Vagina (tissue), 2 donors: ENCODE results near the gene ZNF672.

Source experiments
- POLR2A ChIP-seq, 2 donors: fragments of 450-650 bp; IDR thresholded peaks; one replicate each; pipeline ENCODE4 v1.6.1; 2017; ENCODE audit warnings: antibody characterized with exemption in 2 of 2, mild to moderate bottlenecking in 2 of 2, moderate library complexity in 2 of 2
- POLR2AphosphoS5 ChIP-seq, 2 donors: sonication (generic); formaldehyde crosslinking; IDR thresholded peaks; one replicate each; pipeline ENCODE4 v1.9.0; 2017; ENCODE audit warnings: antibody characterized with exemption in 2 of 2, mild to moderate bottlenecking in 2 of 2, low read depth in 1 of 2; ENCODE audit not compliant: insufficient read depth in 1 of 2
- TF ChIP-seq, protein P1 (sequence below), 3 experiments: fragments of 450-650 bp in 2 of 3; fragments of 200-600 bp in 1 of 3; sonication (generic) in 1 of 3; IDR thresholded peaks; one replicate each; pipeline ENCODE4 v1.5.1; 2017 to 2019; ENCODE audit warnings: antibody characterized with exemption in 3 of 3, mild to moderate bottlenecking in 2 of 3, moderate library complexity in 2 of 3

DNA sequence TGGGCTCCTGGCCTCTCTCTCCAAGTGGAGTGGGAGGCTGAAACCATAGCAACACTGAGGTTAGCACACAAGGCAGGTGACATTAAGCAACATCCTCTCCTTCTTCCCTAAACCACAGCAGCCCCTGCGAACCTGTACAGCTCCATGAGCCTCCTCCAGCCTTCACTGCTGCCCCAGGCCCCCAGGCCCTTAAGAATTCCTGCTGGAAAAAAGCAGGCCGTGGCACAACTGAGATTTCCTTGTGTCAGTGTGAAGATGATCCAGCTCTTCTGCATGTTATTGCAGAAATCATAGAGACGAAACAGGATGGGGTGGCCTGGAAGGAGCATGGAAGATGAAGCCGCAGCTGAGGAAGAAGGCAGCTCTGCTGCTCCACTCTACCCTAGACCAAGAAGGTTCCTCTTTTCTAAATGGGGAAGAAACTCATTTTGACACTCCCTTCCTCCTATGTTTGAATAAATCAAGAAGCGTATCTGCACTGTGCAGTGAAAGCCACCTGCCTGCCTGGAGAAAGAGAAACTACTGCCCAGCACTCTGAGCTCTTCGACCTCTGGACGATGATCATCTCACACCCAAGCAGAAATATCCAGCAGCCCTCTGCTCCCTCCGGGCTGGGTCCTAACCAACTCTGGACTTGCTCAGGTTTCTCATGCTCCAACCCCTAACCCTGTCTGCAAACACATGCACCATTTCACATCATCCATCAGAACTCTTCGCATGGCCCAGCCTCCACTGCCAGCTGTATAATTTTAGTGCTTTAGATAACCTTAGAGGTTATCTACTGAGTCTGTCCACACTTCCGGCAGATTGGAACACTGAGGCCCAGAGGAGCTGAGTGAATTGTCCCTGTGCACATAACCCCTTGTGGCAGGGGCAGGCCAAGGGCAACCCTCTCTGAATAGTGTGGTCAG is 33.0 kb upstream of the ZNF672 start:
- TF ChIP-seq, protein P1, sequence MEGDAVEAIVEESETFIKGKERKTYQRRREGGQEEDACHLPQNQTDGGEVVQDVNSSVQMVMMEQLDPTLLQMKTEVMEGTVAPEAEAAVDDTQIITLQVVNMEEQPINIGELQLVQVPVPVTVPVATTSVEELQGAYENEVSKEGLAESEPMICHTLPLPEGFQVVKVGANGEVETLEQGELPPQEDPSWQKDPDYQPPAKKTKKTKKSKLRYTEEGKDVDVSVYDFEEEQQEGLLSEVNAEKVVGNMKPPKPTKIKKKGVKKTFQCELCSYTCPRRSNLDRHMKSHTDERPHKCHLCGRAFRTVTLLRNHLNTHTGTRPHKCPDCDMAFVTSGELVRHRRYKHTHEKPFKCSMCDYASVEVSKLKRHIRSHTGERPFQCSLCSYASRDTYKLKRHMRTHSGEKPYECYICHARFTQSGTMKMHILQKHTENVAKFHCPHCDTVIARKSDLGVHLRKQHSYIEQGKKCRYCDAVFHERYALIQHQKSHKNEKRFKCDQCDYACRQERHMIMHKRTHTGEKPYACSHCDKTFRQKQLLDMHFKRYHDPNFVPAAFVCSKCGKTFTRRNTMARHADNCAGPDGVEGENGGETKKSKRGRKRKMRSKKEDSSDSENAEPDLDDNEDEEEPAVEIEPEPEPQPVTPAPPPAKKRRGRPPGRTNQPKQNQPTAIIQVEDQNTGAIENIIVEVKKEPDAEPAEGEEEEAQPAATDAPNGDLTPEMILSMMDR (IDR thresholded peaks at IDR 0.05) = no peak
- TF ChIP-seq POLR2A (IDR thresholded peaks at IDR 0.05) (no peak), POLR2AphosphoS5 (IDR thresholded peaks at IDR 0.05; ENCODE audit: insufficient read depth in 1 of 2, low read depth in 1 of 2) (no peak)
